ENCODE data around the gene MFAP2. TPM values are rescaled to one million over a fixed set of nuclear protein-coding genes. Genes with fewer than 3 reads are reported as not detected.

MFAP2 gene
- total RNA-seq, 1 experiment from 2014 or later, result 22.7 TPM

GRCh38 chr1:16927711-16928485, 52.5 kb downstream of the MFAP2 start:
- no peaks in the 10 kb centered on the region for H3K36me3 ChIP-seq (ENCODE audit: control insufficient read depth, insufficient read depth, low read length)
- Mint-ChIP-seq H3K4me1 (ENCODE audit: low read depth, unreplicated experiment) (no peaks in the 10 kb centered on the region), H3K4me3 (ENCODE audit: unreplicated experiment) (no peak overlapping the region), H3K9me3 (ENCODE audit: unreplicated experiment) (no peaks in the 10 kb centered on the region), H3K36me3 (ENCODE audit: insufficient read depth, unreplicated experiment) (no peaks in the 10 kb centered on the region), H3K27me3 (ENCODE audit: insufficient read depth, unreplicated experiment) (no peaks in the 10 kb centered on the region), H3K27ac (ENCODE audit: unreplicated experiment) (no peak overlapping the region)
- H3K4me3 ChIP-seq (ENCODE audit: low read depth, low read length), result no peak overlapping the region
- ChIA-PET POLR2A (no interaction called here), CTCF (no interaction called here)
- intact Hi-C loops (cut with micrococcal nuclease; ENCODE audit: unreplicated experiment), result no loop called here
- H3K27me3 ChIP-seq (replicated peaks; ENCODE audit: control insufficient read depth, insufficient read depth, low read length), result no peaks in the 10 kb centered on the region
- no peaks in the 10 kb centered on the region for H3K9me3 ChIP-seq
- no TSS peak for BruUV-seq (replicated peaks)
- TF ChIP-seq CTCF (IDR thresholded peaks at IDR 0.05; ENCODE audit: insufficient read depth in 1 of 2, low read depth in 1 of 2, low read length in 1 of 2, severe bottlenecking in 1 of 2, unreplicated experiment in 1 of 2), result no peak
- no peak for DNase-seq
- H3K4me1 ChIP-seq, result no peaks in the 10 kb centered on the region

GRCh38 chr1:16927256-16927655, 53.2 kb downstream of the MFAP2 start:
- no peak for TF ChIP-seq CTCF (IDR thresholded peaks at IDR 0.05; ENCODE audit: insufficient read depth in 1 of 2, low read depth in 1 of 2, low read length in 1 of 2, severe bottlenecking in 1 of 2, unreplicated experiment in 1 of 2)
- H3K27me3 ChIP-seq (replicated peaks; ENCODE audit: control insufficient read depth, insufficient read depth, low read length), result no peaks in the 10 kb centered on the region
- H3K9me3 Mint-ChIP-seq (ENCODE audit: unreplicated experiment), result no peaks in the 10 kb centered on the region
- H3K27me3 Mint-ChIP-seq (ENCODE audit: insufficient read depth, unreplicated experiment), result no peaks in the 10 kb centered on the region
- ChIA-PET POLR2A (no interaction called here), CTCF (no interaction called here)
- H3K27ac Mint-ChIP-seq (ENCODE audit: unreplicated experiment), result no peak overlapping the region
- intact Hi-C loops (cut with micrococcal nuclease; ENCODE audit: unreplicated experiment), result no loop called here
- H3K36me3 Mint-ChIP-seq (ENCODE audit: insufficient read depth, unreplicated experiment), result no peaks in the 10 kb centered on the region
- no peaks in the 10 kb centered on the region for H3K9me3 ChIP-seq
- no TSS peak for BruUV-seq (replicated peaks)
- DNase-seq, result no peak
- H3K4me1 Mint-ChIP-seq (ENCODE audit: low read depth, unreplicated experiment), result no peaks in the 10 kb centered on the region
- H3K4me3 Mint-ChIP-seq (ENCODE audit: unreplicated experiment), result no peak overlapping the region
- no peaks in the 10 kb centered on the region for H3K36me3 ChIP-seq (ENCODE audit: control insufficient read depth, insufficient read depth, low read length)
- H3K4me3 ChIP-seq (ENCODE audit: low read depth, low read length), result no peak overlapping the region
- no peaks in the 10 kb centered on the region for H3K4me1 ChIP-seq

GRCh38 chr1:16926491-16927073, 53.8 kb downstream of the MFAP2 start:
- H3K9me3 Mint-ChIP-seq (ENCODE audit: unreplicated experiment), result no peaks in the 10 kb centered on the region
- no peak overlapping the region for H3K4me3 ChIP-seq (ENCODE audit: low read depth, low read length)
- no peak for DNase-seq
- ChIA-PET CTCF (no interaction called here), POLR2A (no interaction called here)
- H3K36me3 Mint-ChIP-seq (ENCODE audit: insufficient read depth, unreplicated experiment), result no peaks in the 10 kb centered on the region
- H3K36me3 ChIP-seq (ENCODE audit: control insufficient read depth, insufficient read depth, low read length), result no peaks in the 10 kb centered on the region
- no peaks in the 10 kb centered on the region for H3K27me3 ChIP-seq (replicated peaks; ENCODE audit: control insufficient read depth, insufficient read depth, low read length)
- H3K27me3 Mint-ChIP-seq (ENCODE audit: insufficient read depth, unreplicated experiment), result no peaks in the 10 kb centered on the region
- H3K9me3 ChIP-seq, result no peaks in the 10 kb centered on the region
- H3K4me1 ChIP-seq, result no peaks in the 10 kb centered on the region
- peaks cover 4% of the 10 kb centered on the region for H3K4me1 Mint-ChIP-seq (ENCODE audit: low read depth, unreplicated experiment)
- no peak for TF ChIP-seq CTCF (IDR thresholded peaks at IDR 0.05; ENCODE audit: insufficient read depth in 1 of 2, low read depth in 1 of 2, low read length in 1 of 2, severe bottlenecking in 1 of 2, unreplicated experiment in 1 of 2)
- H3K27ac Mint-ChIP-seq (ENCODE audit: unreplicated experiment), result no peak overlapping the region
- intact Hi-C loops (cut with micrococcal nuclease; ENCODE audit: unreplicated experiment), result no loop called here
- no TSS peak for BruUV-seq (replicated peaks)
- no peak overlapping the region for H3K4me3 Mint-ChIP-seq (ENCODE audit: unreplicated experiment)
